SIG-M5 treated with dmso at 0.1 percent for 504 hours (cell line): Measurements from ENCODE around the gene ACO2.

Source experiments
- DNase-seq: peaks from one replicate; lab custom pipeline; 2025; ENCODE audit not compliant: unreplicated experiment; lab: John Stamatoyannopoulos, UW

The ACO2 gene

DNA sequence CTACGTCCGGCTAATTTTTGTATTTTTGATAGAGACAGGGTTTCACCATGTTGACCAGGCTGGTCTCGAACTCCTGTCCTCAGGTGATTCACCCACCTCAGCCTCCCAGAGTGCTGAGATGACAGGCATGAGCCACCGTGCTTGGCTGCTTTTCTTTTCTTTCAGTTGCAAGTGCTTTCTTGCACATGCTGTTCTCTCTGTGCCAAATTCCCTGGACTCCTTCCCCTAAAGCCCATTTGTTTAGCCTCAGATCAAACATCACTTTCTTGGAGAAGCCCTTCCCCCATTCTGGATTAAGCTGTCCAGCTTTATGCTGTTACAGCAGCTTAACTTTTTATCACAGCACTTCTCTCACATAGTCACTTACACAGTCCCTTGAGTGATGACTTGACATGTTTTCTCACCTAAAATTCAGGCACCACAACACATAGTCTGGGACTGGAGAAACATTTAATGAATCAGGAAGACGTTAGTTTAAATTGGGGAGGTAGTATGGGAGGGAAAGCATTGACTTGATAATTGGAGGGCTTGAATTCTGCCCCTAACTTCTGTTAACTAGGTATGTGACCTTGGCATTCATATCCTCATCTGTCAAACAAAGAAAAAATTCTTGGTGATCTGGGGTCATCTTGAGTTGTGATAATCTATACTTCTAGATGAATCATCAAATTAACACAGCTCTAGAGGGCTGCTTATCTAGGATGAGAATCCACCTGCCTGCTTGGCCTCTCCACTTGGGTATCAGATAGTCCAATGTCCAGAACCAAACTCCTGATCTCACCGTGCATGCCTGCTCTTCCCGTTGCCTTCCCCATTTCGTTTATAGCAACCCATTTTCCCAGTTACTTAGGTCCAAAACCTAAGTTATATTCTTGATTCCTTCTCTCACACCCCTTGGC, 18.4 kb downstream of the ACO2 start:
- DNase-seq, result no peak

DNA sequence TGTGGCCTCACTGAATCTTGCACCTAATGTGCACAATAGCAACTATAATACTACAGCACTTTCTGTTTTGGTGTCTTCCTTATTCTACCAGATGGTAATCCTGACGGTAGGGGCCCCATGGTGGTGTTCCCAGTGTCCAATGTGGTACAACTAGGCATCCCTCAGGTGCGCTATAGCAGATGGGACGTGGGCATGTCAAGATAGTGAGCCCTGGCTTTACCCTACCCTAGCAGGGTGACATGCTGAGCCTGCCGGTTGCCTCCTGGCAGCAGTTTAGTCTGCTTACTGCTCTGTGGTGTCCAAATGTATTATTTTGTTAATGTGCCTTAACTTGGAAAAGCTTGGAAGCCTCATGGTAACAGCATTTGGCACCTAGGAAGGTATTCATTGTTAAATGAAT, 19.2 kb downstream of the ACO2 start:
- DNase-seq, result no peak

GRCh38 chr22:41488596-41489385, 19.9 kb downstream of the ACO2 start:
- no peak for DNase-seq

GRCh38 chr22:41491374-41492100, 22.6 kb downstream of the ACO2 start:
- DNase-seq, result no peak

DNA sequence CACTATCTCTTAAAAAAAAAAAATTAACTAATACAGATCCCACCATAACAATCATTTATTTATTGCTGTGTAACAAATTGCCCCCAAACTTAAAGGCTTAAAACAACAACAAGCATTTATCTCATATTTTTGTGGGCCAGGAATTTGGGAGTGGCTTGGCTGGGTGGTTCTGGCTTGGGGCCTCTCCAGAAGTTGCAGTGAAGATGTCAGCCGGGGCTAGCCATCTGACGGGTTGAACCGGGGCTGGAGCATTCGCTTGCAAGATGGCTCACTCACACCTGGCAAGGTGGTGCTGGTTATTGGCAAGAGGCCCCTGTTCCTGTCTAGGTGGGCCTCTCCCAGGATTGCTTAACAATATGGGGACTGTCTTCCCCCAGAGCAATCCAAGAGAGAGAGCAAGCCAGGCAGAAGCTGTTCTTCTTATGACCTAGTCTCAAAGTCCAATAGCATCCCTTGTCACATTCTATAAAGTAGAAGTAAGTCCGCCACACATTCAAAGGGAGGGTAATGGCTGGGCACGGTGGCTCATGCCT, 29.5 kb downstream of the ACO2 start:
- no peak for DNase-seq

GRCh38 chr22:41499624-41500280, 30.8 kb downstream of the ACO2 start:
- DNase-seq, result no peak

DNA sequence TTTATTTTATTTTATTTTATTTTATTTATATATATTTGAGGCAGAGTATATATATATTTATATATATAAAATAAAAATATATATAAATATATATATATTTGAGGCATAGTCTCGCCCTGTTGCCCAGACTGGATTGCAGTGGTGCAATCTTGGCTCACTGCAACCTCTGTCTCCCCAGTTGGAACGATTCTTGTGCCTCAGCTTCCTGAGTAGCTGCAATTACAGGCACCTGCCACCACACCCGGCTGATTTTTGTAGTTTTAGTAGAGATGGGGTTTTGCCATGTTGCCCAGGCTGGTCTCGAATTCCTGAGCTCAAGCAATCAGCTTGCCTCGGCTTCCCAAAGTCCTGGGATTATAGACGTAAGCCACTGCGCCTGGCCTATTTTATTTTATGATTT, 31.4 kb downstream of the ACO2 start:
- no peak for DNase-seq

GRCh38 chr22:41501209-41501608, 32.3 kb downstream of the ACO2 start:
- no peak for DNase-seq

DNA sequence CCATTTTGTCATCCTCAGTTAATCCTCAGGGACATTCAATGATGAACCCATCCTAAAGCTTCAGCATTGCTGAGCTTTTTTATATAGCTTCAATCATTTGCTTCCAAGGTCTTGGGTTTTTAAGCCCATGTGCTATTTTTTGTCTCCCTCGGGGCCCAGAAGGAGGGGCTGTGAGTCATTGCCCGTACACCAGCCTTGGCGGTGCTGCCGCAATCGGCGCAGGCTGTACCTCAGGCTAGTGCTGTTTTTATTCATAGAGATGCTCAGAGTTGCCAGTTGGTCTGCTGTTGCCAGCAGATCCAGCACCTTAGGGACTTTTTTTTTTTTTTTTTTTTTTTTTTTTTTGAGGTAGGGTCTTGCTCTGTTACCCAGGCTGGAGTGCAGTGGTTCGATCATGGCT, 35.5 kb downstream of the ACO2 start:
- peak; percentile 39 for DNase-seq

DNA sequence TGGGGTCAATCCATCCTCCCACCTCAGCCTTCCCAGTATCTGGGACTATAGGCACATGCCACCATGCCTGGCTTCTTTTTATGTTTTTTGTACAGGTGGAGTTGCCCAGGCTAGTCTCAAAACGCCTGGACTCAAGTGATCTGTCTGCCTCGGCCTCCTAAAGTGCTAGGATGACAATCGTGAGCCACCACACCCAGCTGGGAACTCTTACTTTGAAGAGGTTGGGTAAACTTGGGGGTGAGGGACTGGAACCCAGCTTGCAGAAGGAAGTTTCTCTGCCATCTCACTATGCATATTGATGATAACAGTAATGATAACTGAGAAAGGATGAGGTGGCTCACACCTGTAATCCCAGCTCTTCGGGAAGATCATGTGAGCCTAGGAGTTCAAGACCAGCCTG, 35.9 kb downstream of the ACO2 start:
- DNase-seq, result no peak

DNA sequence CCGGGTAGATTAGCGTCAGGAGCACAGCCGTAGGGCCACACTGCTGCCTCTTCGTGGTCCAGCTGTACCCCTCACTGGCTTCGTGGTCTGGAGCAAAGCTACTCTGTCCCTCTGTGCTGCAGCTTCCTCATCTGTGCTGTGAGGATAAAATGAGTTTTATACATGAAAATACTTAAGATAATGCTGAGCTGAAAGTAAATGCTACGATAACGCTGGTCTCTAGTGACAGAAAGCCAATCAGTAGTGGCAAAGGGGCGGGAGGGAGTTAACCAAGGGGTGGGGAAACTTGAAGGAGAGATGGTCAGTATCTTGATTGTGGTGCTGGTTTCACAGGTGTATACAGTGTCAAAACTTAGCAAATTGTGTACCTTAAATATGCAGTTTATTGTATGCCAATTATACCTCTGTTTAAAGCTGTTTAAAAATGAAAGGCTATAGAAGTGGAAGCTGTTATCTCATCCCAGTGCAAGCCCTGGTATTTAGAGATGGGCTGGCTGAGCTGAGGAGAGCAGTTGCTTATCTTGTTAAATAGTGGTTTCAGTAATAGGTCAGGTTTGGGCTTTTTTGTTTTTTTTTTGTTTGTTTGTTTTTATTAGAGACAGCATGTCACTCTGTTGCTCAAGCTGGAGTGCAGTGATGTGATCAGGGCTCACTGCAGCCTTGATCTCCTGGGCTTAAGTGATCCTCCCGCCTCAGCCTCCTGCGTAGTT, 36.7 kb downstream of the ACO2 start:
- DNase-seq, result no peak

DNA sequence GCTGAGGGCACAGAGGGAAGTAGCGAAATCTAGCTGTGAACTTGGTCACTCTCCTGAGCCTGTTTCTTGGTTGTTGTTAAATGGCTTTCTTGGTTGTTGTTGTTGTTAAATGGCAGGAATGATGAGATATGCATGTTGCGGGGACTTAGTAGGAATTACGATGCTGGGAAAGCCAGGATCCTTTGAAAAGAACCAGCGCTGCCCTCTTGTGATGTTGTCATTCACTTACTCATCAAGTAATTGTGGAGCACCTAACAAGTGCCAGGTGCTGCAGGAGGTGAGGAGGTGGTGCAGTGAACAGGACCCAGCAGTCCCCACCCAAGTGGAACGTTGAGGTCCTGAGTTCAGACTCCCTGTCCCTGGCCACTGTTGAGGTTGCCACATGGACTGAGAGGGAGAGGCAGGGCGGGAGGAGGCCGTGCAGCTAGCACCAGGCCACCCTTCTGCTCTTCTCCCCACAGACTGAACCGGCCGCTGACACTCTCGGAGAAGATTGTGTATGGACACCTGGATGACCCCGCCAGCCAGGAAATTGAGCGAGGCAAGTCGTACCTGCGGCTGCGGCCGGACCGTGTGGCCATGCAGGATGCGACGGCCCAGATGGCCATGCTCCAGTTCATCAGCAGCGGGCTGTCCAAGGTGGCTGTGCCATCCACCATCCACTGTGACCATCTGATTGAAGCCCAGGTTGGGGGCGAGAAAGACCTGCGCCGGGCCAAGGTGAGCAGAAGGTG, 38.6 kb downstream of the ACO2 start:
- no peak for DNase-seq

DNA sequence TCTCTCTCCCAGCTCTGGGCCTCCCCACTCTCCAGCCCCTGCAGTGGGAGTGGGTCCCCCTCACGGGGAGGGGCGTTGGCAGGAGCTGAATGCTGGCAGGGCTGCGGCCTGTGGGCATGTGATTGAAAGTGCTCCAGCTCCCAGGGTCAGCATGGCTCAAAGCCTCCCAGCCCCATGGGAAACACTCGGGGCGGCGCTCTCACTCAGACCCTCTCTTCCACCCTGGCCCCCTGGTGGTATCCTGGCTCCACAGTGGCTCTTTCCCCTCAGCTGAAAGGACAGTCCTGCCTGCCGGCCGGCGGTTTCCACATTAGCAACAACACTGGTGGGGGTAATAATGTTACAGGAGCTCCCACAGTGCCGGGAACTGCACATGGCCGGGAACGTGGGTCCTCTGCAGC, 39.9 kb downstream of the ACO2 start:
- no peak for DNase-seq

DNA sequence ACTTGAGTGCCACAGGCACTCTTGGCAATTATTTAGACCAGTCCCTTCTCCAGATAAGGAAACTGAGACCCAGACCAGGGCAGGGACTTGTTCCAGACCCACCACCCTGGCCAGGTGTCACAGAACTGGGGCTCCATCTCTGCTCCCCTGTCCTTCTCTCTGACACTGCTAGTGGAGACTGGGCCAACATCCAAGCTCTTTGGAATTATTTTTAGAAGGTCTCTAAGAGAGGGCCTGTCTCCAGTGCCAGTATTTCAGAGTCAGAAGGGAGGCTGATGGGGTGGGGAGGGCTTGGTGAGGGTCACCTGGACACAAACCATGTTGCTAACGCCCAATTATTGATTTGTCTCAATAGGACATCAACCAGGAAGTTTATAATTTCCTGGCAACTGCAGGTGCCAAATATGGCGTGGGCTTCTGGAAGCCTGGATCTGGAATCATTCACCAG, 42.6 kb downstream of the ACO2 start:
- DNase-seq, result no peak

DNA sequence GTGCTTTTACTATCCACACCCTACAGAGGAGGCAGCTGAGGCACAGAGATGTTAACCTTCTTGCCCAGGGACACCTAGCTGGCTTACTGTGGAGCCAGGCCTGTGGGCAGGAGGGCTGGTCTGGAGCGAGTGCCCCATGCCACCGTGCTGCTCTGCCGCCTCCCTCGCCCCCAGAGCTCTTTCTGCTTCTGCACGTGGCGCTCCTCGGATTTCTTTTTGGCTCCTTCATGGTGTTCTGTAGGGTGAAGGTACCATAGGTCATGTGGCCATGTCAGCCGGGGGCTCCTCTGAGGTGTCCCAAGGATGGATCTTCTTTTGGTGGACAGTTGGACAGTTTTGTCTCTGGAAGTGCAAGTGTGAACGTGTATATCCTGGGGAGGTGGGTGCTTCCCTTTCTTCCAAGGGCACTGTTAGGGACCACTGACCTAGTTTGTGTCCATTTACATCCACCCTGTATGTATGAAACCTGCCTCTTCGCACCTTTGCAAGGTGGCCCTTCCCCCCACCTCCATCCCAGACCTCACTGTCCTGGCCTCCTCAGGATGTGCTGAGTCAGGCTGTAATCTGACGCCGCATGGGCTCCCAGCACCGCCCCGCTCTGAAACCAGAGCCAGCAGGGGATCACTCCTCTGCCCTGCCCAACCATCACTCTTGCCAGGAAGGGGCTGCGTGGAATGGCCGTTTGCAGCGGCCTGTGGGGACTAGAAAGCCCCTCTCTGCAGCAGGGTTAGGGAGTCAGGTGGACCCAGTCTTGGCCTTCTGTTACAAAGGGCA, 43.7 kb downstream of the ACO2 start:
- no peak for DNase-seq

DNA sequence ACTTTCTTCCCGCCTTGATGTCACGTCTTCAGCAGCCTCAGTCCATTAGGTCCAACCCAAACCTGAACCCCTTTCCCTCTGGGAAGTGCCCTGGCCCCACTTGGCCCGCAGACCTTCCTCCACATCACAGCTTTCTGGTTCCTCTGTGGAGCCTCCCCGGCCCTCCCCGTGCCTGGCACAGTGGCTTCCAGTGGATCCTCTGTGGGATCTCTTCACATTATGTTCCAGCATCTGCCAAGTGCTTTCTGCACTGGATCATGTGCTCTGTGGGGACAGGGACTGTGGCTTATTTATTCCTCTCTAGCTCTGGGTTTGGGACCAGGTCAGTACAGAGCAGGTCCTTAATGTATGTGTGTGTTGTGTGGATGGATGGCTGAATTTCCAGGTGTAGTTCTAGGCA, 44.5 kb downstream of the ACO2 start:
- DNase-seq, result no peak

DNA sequence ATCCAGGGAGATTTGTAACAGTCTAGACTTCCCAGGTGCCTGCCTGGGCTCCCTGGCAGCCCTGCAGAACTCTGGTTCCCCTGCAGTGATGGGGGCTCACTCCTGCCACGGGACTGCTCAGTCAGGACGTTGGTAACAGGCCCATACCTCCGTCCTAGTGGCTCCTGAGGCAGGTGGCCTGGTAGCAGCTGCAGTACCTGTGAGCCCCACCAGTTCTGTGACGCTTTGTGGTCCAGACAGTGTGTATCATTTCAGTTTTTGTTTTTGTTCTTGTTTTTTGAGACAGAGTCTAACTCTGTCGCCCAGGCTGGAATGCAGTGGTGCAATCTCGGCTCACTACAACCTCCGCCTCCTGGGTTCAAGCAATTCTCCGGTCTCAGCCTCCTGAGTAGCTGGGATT, 47.5 kb downstream of the ACO2 start:
- no peak for DNase-seq

- DNase-seq, result no peak
These were observed 48.5 kb downstream of the ACO2 start for GRCh38 chr22:41517172-41518047.
